Measurements from ENCODE around the gene ANO1.

The ANO1 gene

DNA sequence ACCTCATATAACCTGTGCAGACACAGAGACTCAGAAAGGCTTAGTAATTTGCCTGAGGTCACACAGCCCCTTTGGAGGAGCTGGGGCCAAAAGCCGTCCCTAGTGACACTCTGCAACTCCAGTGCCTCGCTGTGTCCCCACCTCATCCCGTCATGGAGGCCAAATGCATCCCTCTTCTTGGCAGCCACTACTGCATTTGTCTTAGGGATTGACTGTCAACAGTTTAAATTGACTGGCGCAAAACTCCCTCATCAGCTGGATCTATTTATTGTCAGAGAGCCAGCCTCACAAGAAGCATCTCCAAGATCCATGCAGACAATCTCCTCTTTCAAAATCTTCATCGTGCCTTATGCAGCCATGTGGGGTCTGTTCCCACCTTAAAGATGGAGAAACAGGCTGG is 35.7 kb downstream of the ANO1 start:
- no peak for DNase-seq (ENCODE audit: low read depth in 2 of 3, low spot score in 2 of 3)

DNA sequence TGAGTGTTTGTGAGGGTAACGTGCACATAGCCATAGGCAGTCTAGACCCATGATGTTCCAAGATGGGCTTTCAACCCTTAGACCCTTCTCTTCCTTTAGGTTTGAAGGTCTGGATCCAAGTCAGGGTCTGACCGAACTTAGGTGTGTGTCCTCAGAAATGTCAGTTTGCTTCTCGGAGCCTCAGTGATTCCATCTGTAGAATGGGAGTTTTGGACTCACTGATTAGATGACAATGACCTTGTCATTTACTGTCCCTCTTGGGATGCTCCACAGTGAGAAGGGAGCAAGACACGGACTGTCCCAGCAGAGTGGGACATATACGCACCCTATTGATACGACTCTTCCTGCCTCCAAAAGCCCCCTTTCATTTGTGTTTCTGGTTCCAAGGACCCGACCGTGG is 37.7 kb downstream of the ANO1 start:
- DNase-seq (ENCODE audit: low read depth in 2 of 3, low spot score in 2 of 3): no peak

DNA sequence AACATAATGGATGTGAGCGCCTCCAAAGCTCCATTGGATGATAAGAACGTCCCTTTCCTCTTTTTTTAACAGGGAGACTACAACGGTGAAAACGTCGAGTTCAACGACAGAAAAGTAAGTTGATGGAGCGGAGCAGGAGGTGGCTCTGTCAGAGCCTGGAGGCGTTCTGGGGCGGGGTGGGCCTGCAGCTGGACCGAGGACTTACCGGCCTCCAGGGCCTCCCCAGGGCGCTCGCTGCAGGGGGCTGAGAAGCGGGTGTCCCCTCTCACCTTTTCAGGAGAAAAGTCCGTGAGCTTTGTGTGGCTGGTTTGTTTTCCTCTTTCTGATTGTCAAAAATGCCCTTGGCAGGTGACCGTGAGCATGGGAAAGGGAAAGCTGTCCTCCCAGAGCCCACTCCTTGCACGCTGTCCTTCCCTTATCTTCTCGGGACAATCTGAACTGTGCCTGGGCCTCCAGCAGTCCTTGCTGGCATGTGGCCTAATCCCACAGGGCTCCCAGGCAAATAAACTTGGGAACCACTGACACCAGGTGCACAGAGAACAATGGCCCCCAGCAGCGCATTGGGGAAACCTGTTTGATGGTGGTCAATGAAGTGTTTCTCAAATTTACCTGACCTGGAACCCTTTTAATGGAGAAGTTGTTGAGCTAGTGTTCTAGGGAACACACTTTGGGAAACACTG is 38.4 kb downstream of the ANO1 start:
- no peak for DNase-seq (ENCODE audit: low read depth in 2 of 3, low spot score in 2 of 3)

DNA sequence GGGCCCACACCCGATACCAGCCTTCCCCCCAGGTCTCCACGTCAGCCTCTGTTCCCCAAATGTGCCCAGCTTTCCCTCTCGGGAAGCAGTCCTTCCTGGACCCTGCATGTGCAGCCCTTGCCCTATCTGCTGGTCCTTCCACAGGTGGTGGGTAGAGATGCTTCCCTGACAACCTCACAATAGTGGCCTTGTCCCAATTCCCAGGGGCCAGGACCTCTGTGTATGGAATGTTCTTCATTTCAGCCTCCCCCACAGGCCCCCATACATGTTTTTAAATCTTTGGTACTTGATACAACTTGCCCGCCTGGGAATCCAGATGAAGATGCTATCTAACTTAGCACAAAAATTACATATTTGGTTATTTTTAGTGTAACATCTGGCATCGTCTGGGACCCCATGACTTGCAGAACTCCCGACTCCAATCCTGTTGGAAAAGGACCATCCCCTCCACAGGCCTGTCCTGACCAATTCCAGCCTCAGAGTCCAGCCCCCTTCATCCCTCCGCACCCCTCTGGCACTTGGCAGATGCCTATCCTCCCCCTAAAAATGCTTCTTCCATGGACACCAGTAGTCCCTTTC is 39.5 kb downstream of the ANO1 start:
- DNase-seq (ENCODE audit: low read depth in 2 of 3, low spot score in 2 of 3): no peak

DNA sequence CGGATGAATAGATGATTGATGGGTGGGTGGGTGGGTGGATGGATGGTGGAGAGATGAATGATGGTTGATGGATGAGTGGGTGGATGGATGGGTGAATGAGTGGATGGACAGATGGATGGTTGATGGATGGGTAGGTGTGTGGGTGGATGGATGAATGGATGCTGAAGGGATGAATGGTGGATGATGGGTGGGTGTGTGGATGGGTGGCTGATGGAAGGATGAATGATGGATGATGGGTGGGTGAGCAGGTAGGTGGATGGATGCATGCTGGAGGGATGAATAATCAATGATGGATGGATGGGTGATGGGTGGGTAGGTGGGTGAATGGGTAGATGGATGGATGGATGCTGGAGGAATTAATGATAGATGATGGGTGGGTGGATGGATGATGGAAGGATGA is 40.5 kb downstream of the ANO1 start:
- no peak for DNase-seq (ENCODE audit: low read depth in 2 of 3, low spot score in 2 of 3)

DNA sequence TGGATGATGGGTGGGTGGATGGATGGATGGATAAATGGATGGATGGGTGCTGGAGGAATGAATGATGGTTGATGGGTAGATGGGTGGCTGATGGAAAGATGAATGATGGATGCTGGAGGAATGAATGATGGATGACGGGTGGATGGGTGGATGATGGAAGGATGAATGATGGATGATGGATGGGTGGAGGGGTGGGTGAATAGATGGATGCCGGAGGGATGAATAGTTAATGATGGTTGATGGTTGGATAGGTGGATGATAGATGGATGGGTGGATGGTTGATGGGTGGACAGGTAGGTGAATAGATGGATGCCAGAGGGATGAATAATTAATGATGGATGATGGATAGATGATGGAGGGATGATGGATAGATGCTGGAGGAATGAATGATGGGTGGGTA is 41.4 kb downstream of the ANO1 start:
- no peak for DNase-seq (ENCODE audit: low read depth in 2 of 3, low spot score in 2 of 3)

DNA sequence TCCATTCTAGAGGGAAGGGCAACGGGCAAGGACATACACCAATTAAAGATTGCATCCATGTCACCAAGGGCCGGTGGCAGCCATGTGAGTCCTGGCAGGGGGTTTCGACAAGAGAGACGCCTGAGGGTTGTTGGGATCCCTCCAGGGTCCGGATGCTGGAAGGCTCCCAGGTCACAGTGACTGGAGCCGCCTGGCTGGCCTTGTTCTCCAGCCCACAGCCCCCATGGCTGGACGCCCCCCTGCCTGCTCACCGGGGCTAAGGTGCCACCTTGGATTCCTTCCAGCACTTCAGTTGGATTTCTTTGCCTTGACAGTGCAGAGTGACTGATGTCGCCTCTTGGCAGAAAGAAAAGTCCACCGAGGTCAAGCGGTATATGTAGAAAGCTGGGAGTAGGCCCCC is 42.6 kb downstream of the ANO1 start:
- DNase-seq (ENCODE audit: low read depth in 2 of 3, low spot score in 2 of 3): no peak

DNA sequence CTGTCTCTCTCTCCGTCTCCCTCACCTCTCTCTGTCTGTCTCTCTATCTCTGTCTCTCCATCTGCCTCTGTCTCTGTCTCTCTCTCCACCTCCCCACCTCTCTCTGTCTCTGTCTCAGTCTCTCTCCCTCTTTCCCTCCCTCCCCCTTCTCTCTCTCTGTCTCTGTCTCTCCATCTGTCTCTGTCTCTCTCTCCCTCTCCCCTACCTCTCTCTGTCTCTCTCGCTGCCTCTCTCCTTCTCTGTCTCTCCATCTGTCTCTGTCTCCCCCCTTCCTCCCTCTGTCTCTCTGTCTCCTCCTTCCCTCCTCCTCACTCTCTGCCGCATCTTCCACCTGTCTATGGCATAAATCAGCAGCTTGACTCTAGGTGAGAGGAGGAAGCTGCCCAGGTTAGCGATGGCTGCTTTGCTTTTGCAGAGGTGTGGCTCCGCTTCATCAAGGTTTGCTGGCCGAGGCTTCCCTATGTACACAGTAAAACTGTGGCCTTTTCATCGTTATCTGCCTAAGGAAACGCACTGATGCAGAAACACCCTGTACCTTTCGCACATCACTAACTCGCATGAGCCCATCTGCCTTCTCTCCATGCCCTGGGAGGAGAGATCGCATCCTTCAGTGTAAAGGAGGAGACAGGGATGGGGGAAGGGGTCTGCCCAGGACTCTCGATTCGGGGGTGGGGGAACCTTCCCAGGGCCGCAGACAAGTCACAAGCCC is 44.5 kb downstream of the ANO1 start:
- DNase-seq (ENCODE audit: low read depth in 2 of 3, low spot score in 2 of 3): no peak

DNA sequence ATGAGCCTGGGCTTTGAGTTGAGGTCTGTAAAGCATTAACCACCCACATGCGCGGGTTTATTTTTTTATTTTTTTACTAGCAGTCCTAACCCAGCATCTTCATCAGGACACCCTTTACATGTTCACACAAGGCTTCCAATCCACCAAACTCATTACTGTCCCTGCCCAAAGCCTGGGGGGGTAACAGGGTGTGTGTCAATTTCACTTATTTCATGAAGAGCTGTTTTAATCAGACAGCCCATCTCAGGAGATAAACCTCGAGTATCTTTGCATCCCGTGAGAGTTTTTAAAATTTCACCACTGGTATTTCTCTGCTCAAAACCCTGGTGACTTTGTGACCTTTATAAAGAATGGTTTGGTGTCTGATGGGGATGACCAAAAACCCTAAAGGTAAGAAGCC is 45.6 kb downstream of the ANO1 start:
- DNase-seq (ENCODE audit: low read depth in 2 of 3, low spot score in 2 of 3): no peak

DNA sequence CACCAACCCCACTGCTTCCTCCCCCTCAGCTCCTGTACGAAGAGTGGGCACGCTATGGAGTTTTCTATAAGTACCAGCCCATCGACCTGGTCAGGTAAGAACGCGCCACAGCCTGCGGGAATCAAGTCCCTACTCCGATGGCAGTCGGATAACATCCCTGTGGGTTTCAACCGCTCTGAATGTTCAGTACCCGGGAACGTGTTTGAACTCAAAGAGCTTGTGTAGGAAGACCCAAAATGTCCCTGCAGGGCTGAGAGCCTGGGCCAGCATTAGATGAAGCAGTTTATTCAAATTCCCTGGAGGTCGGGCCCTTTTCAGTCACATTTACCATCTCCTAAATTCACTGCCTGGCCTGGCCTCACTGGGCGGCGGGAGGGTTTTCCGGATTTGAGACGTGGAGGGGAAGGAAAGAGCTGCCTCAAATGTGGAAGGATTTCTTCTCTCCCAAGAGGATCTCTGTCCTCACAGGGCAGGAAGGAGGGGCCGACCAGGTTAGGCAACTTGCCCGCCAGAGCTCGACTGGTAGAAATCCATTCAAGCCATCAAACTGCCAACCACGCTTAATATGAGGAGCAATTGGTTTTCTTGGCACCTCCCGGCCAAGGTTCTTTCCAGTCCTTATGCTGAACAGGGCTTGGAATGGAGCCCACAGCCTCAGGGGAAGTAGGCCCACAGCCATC is 46.3 kb downstream of the ANO1 start:
- DNase-seq (ENCODE audit: low read depth in 2 of 3, low spot score in 2 of 3): no peak

DNA sequence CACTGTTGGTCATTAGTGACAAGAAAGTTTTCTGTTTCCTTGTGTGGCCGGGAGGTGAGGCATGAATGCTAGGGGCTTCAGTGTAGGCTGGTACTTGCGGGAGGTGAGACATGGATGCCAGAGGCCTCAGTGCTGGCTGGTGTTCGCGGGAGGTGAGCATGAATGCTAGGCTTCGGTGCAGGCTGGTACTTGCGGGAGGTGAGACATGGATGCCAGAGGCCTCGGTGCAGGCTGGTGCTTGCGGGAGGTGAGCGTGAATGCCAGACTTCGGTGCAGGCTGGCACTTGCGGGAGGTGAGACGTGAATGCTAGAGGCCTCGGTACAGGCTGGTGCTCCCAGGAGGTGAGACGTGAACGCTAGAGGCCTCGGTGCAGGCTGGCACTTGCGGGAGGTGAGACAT is 48.4 kb downstream of the ANO1 start:
- DNase-seq (ENCODE audit: low read depth in 2 of 3, low spot score in 2 of 3): no peak

DNA sequence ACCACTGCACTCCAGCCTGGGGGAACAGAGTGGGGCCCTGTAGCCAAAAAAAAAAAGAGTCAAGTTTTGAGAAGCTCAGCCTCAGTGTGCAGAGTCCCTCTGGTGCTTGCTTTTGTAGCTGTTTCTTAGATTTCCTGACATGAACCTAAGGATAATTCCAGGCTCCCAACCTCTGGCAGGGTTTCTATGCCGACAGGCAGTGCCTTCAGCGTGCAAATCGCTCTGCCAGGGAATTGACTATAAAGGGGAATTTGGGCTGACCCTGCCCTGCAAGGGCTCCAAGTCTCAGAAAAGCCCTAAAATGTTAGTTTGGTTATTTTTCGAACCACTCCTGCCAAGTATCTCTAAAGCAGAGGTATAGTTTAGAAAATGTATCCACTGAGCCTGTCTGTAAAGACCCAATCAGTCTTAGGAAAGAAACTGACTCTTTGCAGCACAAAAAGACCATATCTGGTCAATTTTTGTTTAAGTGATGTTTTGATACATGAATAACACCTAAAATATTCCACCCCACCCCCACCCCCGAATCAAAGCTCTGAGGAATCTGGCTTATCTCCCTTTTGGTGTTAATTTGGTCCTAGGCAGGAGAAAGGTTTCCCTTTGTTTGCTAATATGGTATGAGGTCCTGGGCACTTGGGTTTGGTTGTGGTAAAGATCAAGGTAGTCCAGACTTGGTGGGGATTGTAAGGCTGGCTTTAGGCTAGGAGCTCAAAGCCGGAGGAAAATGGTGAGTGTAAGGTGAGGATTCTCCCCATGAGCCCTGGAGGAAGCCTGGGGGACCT is 49.7 kb downstream of the ANO1 start:
- DNase-seq (ENCODE audit: low read depth in 2 of 3, low spot score in 2 of 3): no peak

DNA sequence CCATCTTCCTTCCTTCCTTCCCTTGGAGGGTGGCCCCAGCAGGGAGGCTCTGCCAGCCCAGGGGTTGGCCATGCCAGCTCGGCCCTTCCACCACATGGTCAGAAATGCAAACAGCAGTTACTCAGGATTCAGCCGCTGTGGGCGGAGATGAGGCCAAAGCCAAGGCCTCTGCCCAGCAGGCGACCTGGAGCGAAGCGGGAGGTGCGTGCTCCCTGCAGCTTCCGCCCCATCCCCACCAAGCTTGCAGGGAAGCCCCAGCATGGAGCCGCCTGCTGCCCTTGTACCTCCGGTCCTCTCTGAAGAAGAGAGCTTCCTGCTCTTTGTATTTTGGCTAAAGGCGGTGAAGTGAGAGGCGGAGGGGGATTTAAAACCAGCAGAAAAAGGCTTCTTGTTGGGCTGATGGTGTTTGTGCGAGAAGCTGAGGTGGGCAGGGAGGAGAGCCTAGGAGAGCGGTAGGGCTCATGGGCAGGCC is 50.4 kb downstream of the ANO1 start:
- DNase-seq (ENCODE audit: low read depth in 2 of 3, low spot score in 2 of 3): no peak

DNA sequence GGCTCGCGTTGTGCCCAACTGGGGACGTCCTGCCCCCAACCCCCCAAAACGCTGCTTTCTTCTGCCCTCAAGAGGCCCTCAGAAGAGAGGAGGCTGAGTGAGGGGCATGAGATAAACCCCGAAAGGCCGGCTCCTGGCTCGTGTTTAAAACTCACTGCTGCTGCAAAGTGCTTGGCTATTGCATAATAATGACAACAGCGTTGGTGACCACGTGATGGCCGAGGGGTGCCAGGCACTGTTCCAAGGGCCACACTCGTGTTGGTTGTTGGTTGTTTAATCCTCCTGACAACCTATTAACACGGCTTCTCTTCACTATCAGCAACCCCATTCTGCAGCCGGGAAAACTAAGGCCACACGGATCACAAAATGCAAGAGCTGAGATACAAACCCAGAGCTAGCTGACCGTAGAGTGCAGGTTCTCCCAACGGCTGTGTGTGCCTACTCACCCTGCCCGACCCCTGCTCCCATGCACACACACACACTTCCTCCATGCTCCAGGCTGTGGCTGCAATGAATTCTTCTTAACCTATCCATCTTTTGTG is 51.0 kb downstream of the ANO1 start:
- no peak for DNase-seq (ENCODE audit: low read depth in 2 of 3, low spot score in 2 of 3)

DNA sequence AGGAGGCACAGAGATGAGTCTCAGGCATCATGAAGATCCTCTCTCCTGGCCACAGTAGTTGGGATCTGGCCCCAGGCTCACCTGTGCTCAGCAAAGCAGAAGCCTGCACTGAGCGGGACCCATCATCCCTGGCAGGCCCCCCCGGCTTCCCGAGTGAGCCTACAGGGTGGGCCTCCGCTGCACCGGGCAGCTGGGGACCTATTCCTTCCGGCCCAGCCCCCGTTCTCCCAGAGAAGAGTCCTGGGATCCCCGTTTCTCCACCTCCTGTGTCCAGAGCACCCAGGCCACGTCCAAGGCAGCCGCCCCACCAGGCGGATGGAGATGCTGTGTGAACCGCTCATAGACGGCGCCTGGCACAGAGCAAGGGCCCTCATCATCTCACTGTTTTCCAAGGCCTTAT is 52.5 kb downstream of the ANO1 start:
- no peak for DNase-seq (ENCODE audit: low read depth in 2 of 3, low spot score in 2 of 3)

DNA sequence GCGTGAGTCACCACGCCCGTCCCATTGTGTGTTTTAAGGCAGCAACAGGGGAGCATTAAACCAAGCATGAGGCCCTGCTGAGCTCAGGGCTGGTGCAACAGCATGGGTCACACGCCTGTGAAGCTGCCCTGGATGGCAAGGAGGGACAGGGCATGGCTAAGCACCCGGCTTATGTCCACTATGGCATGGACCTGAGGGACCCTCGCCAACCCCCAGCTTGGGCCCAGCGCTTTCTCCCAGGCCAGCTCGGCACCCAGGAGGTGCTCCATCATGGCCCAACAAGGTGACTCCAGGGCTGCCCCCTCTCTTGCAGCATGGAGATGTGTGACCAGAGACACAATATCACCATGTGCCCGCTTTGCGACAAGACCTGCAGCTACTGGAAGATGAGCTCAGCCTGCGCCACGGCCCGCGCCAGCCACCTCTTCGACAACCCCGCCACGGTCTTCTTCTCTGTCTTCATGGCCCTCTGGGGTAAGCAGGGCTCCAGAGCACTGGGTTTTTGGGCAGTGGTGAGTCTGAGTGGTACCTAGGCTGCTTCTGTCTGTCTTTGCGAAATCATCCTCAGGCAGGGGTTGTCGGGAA is 53.6 kb downstream of the ANO1 start:
- DNase-seq (ENCODE audit: low read depth in 2 of 3, low spot score in 2 of 3): no peak

DNA sequence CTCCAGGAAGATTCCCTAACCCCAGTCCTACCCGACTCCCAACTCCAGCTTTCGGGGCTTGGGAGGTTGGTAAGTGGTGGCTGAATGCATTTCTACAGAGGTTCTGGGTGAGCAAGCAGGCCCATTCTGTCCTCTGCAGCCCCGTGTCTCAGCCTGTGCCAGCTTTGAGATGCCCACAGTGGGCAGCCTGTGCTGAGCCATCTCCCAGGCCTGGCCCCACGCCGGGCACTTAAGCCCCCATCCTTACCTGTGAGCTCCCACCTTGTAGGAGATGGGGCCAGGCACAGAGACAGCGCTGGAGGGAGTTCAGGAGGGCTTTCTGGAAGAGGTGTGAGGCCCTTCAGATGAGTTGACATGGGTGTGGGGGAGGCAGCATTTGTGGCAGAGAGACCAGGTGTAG is 54.5 kb downstream of the ANO1 start:
- no peak for DNase-seq (ENCODE audit: low read depth in 2 of 3, low spot score in 2 of 3)

DNA sequence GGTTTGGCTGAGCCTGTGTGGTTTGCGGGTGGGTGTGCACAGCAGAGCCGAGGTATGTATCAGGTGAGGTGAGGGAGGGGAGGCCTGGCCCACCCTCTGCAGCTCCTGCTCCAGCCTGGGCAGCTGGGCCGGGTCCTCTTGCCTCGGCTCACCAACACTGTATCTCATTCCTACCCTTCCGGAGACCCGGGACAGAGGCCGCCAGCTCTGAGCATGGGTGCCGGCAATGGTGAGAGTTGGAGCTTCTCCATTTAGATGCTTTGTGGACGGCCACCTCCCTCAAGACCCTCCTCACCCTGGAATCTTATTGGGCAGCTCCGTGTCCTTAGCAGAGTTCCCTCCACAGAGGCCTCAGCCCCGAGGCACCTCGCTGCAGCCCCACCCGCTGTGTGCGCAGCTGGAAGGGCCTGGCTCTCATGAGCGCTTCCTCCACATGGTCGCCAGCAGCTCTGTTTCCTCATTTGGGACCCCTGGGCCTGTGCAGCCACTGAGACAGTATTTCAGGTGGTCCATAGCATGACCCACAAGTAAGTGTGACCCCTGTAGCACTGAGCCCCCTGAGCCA is 55.7 kb downstream of the ANO1 start:
- DNase-seq (ENCODE audit: low read depth in 2 of 3, low spot score in 2 of 3): no peak

DNA sequence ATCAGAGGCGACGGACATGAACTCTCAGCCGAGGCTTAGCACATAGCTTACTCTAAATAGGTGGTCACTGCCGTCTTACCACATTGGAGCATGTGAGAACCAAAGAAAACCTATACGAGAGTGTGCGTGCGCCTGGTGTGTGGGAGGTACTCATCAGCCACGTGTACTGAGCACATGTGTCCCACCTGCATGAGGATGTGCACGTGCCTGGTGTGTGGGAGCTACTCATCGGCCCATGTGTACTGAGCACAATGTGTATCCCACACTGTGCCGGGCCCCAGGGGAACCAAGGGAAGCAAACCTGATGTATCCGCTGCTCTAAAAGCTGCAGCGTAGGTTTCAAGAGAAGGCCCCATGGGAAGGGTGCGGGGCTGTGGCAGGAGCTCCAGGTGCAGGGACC is 56.4 kb downstream of the ANO1 start:
- no peak for DNase-seq (ENCODE audit: low read depth in 2 of 3, low spot score in 2 of 3)

DNA sequence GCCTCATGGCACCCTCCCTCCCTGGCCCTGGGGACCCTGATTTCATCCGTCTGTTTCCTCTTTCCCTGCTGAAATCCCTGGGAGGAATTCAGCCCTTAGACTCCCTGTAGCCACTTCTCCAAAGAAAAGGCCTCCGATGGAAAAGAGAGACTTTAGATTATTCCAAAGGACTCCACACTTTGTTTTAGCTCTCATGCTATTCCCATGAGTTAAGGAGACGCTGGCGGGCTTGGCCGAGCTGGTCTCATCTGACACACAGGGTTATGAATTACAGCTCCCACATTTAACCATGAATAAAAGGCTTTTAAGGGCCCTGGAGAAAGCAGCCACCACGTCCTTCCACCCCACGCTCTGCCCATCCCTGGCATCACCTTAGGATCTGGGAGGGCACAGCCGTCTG is 57.0 kb downstream of the ANO1 start:
- DNase-seq (ENCODE audit: low read depth in 2 of 3, low spot score in 2 of 3): no peak
